ENCODE results near the gene CELF4.

DNA sequence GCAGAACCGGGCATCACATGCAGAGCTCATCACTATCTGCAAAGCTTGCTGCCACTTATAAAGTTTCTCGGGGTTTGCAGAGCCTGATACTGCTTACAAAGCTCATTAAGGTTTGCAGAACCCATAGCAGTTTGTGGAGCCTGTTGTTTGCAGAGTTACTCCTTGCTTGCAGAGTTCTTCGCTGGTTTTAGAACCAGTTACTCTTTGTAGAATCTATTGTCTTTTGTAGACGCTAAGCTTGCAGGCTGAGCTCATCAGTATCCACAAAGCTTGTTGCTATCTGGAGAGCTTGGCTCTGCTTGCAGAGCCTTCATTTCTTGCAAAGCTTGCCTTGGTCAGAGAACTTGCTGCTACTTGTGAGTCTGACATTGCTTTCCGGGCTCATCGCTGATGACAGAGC lies 106.9 kb downstream of the CELF4 start:
- TF ChIP-seq, protein P1, sequence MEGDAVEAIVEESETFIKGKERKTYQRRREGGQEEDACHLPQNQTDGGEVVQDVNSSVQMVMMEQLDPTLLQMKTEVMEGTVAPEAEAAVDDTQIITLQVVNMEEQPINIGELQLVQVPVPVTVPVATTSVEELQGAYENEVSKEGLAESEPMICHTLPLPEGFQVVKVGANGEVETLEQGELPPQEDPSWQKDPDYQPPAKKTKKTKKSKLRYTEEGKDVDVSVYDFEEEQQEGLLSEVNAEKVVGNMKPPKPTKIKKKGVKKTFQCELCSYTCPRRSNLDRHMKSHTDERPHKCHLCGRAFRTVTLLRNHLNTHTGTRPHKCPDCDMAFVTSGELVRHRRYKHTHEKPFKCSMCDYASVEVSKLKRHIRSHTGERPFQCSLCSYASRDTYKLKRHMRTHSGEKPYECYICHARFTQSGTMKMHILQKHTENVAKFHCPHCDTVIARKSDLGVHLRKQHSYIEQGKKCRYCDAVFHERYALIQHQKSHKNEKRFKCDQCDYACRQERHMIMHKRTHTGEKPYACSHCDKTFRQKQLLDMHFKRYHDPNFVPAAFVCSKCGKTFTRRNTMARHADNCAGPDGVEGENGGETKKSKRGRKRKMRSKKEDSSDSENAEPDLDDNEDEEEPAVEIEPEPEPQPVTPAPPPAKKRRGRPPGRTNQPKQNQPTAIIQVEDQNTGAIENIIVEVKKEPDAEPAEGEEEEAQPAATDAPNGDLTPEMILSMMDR (IDR thresholded peaks at IDR 0.05), result no peak
- no peak for TF ChIP-seq POLR2A (IDR thresholded peaks at IDR 0.05)

Measured in body of pancreas (tissue), 4 donors.